Raji (cell line): ENCODE data around the gene CENPV.

ENCODE experiments used
- POLR2A ChIP-seq: IDR thresholded peaks from 2 replicates; pipeline ENCODE4 v1.6.1; 2011; ENCODE audit warnings: low read depth, low read length, control low read depth; ENCODE audit not compliant: insufficient read depth

The CENPV gene

GRCh38 chr17:16353317-16354174 is at the start of gene CENPV:
CENPV (minus strand) TSS chr17:16353469; CDS start chr17:16353436, 33 bp downstream.
- peak; percentile 85 for TF ChIP-seq POLR2A

- TF ChIP-seq POLR2A = no peak
These were observed 45.3 kb upstream of the CENPV start for GRCh38 chr17:16398270-16399267.

DNA sequence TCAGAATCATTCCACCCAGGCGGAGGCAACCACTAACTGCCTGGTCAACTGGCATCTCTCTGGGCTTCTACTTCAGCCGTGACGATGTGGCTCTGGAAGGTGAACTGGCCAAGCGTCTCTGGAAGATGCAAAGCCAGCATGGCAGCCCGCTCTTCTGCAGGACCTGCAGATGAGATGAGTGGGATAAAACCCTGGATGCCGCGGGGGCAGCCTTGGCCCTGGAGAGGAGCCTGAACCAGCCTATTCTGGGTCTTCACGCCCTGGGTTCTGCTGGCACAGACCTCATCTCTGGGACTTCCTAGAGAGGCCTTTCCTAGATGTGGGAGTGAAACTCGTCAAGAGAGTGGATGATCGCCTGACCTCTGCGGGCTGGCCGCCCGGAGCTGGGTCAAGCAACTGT is 38.2 kb upstream of the CENPV start:
- no peak for TF ChIP-seq POLR2A

GRCh38 chr17:16384557-16384956 is 31.3 kb upstream of the CENPV start:
- 0 out of 2 replicates have a peak, but pooled peaks have one; percentile 27 for TF ChIP-seq POLR2A

DNA sequence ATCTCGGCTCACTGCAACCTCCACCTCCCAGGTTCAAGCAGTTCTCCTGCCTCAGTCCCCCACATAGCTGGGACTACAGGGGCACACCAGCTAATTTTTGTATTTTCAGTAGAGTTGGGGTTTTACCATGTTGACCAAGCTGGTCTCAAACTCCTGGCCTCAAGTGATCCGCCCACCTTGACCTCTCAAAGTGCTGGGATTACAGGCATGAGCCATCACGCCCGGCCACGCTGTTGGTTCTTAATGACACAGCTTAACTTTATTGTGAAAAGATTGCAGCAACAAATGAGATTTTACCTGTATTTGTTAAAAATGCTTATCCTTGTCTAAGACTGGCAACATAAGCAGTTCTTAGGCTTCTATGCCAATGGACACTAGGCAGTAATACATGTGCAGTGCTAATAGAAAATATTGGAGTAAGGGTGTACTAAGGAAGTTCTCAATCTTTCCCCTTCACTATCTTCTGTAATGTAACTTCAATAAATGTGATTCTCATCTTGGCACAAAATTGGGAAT is 30.6 kb upstream of the CENPV start:
- no peak for TF ChIP-seq POLR2A

DNA sequence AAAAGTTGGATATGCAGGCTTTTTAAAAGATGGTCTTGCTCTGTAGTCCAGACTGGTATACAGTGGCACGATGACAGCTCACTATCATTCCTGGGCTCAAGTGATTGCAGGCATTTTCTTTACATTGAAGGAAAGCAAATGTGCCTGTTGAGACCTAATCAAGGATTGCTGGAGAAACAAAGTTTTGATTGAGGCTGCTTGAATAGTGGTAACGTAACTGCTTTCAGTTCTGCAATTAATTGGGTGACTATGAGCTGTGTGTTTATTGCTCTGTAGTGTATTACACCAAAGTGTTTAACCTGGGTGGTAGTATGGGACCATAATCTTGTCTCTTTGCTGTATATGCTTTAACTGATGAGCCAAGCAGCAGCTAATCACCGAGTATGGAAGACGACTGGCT is 29.9 kb upstream of the CENPV start:
- TF ChIP-seq POLR2A = no peak

GRCh38 chr17:16381496-16381820 is 28.2 kb upstream of the CENPV start:
- TF ChIP-seq POLR2A = no peak

- peak; percentile 100 for TF ChIP-seq POLR2A
These were observed 27.6 kb upstream of the CENPV start, which contains the start of gene UBB for GRCh38 chr17:16380640-16381495. UBB (plus strand) TSS chr17:16381091; CDS start chr17:16381908, 817 bp downstream.

GRCh38 chr17:16379654-16380053 is 26.4 kb upstream of the CENPV start:
- no peak for TF ChIP-seq POLR2A

- no peak for TF ChIP-seq POLR2A
These were observed 25.5 kb upstream of the CENPV start for GRCh38 chr17:16378636-16379282.

GRCh38 chr17:16377941-16378341 is 24.7 kb upstream of the CENPV start:
- TF ChIP-seq POLR2A = no peak

GRCh38 chr17:16374146-16374938 is 21.1 kb upstream of the CENPV start:
- TF ChIP-seq POLR2A = no peak

- TF ChIP-seq POLR2A = no peak
These were observed 18.5 kb upstream of the CENPV start for GRCh38 chr17:16371742-16372141.
